Esophagus muscularis mucosa (tissue), 3 donors: ENCODE data around the gene SREBF2.

ENCODE experiments used
- CTCF ChIP-seq, 3 experiments: fragments of 200-600 bp in 2 of 3; fragments of 450-650 bp in 1 of 3; sonication (generic) in 2 of 3; IDR thresholded peaks; one replicate each; pipeline ENCODE4 v1.5.1; 2017 to 2019; ENCODE audit warnings: antibody characterized with exemption in 3 of 3, mild to moderate bottlenecking in 2 of 3, moderate library complexity in 1 of 3
- POLR2AphosphoS5 ChIP-seq, 2 donors: sonication (generic); formaldehyde crosslinking; IDR thresholded peaks; one replicate each; pipeline ENCODE4 v1.6.1; 2017; ENCODE audit warnings: antibody characterized with exemption in 2 of 2

- TF ChIP-seq POLR2AphosphoS5 (IDR thresholded peaks at IDR 0.05) = no peak
- TF ChIP-seq CTCF (IDR thresholded peaks at IDR 0.05) = no peak
Observed at GRCh38 chr22:41826430-41827383, 6.2 kb upstream of the SREBF2 start.
